DOHH2 (cell line): ENCODE measurements around the gene SAT1.

Experiments
- EZH2phosphoT487 ChIP-seq: fragments of 200-600 bp; sonication (generic); IDR thresholded peaks from 2 replicates; pipeline ENCODE4 v1.6.1; 2017; ENCODE audit warnings: borderline replicate concordance, mild to moderate bottlenecking, antibody characterized with exemption, low read length, moderate library complexity, mixed read lengths
- TF ChIP-seq, protein P1 (sequence below): fragments of 200-600 bp; sonication (generic); IDR thresholded peaks from one replicate; pipeline ENCODE4 v1.5.1; 2014; ENCODE audit warnings: antibody characterized with exemption, mild to moderate bottlenecking, low read depth, low read length; ENCODE audit not compliant: poor library complexity, severe bottlenecking

DNA sequence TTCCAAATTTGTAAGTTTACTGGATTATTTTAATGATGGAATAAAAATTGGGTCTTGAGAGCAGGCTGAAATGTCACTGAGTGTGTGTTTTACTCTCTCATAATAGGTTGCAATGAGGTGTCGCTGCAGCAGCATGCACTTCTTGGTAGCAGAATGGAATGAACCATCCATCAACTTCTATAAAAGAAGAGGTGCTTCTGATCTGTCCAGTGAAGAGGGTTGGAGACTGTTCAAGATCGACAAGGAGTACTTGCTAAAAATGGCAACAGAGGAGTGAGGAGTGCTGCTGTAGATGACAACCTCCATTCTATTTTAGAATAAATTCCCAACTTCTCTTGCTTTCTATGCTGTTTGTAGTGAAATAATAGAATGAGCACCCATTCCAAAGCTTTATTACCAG lies 2.6 kb downstream of the SAT1 start:
- TF ChIP-seq, protein P1, sequence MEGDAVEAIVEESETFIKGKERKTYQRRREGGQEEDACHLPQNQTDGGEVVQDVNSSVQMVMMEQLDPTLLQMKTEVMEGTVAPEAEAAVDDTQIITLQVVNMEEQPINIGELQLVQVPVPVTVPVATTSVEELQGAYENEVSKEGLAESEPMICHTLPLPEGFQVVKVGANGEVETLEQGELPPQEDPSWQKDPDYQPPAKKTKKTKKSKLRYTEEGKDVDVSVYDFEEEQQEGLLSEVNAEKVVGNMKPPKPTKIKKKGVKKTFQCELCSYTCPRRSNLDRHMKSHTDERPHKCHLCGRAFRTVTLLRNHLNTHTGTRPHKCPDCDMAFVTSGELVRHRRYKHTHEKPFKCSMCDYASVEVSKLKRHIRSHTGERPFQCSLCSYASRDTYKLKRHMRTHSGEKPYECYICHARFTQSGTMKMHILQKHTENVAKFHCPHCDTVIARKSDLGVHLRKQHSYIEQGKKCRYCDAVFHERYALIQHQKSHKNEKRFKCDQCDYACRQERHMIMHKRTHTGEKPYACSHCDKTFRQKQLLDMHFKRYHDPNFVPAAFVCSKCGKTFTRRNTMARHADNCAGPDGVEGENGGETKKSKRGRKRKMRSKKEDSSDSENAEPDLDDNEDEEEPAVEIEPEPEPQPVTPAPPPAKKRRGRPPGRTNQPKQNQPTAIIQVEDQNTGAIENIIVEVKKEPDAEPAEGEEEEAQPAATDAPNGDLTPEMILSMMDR = no peak
- no peak for TF ChIP-seq EZH2phosphoT487
